Hematopoietic multipotent progenitor cell treated with erythropoietin and hydrocortisone succinate and interleukin-3 and kit ligand, for 17 days (in vitro differentiated cells): ENCODE measurements around the gene SPAG4.
A peak's percentile ranks its signal among the peaks of the same experiment; 100 is the strongest.

Experiments used
- DNase-seq: peaks from one replicate; pipeline ENCODE4 v3.0.0-alpha.2; 2015; ENCODE audit warnings: low spot score

The SPAG4 gene

DNA sequence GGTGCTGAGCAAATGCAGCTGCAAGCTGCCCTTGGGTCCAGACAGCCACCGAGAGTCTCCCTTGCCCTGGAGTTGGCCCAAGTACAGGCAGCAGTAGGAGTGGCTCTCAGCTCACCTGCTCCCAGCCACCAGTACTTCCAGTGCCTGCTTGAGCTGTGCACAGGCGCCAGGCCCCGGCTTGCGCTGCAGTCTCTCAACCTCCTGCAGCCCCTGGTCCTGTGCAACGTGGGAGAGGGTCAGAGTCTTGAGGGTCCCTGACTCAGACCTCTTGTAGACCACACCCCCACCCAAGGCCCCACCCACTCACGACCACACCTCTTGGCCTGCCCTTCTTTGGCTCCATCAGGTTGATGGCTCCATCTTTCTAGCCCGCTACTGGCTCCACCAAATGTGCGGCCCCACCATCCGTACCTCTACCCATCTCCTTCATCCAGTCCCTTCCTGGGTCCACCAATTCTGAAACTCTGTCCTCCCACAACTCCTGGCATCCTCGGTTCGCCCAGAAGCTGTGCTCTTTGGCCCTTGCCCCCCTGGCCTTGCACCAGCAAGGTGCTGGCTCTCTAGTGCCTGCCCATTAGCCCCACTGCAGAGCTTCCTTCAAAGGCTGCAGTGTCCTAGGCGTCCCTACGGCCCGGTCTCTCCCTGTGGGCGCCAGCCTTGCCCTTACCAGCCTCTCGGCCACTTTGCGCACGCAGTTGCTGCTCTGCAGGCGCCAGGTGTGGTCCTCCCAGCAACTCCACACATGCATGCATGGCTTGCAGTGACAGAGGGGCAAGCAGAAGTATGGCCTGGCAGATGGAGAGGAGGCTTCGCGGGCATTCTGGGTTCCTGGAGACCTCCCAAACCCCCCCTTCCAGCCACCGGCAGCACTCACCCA lies 16.5 kb upstream of the SPAG4 start:
- DNase-seq: no peak

GRCh38 chr20:35599776-35600120 lies 15.9 kb upstream of the SPAG4 start:
- no peak for DNase-seq

- no peak for DNase-seq
Observed at GRCh38 chr20:35600176-35600992, 15.2 kb upstream of the SPAG4 start.

DNA sequence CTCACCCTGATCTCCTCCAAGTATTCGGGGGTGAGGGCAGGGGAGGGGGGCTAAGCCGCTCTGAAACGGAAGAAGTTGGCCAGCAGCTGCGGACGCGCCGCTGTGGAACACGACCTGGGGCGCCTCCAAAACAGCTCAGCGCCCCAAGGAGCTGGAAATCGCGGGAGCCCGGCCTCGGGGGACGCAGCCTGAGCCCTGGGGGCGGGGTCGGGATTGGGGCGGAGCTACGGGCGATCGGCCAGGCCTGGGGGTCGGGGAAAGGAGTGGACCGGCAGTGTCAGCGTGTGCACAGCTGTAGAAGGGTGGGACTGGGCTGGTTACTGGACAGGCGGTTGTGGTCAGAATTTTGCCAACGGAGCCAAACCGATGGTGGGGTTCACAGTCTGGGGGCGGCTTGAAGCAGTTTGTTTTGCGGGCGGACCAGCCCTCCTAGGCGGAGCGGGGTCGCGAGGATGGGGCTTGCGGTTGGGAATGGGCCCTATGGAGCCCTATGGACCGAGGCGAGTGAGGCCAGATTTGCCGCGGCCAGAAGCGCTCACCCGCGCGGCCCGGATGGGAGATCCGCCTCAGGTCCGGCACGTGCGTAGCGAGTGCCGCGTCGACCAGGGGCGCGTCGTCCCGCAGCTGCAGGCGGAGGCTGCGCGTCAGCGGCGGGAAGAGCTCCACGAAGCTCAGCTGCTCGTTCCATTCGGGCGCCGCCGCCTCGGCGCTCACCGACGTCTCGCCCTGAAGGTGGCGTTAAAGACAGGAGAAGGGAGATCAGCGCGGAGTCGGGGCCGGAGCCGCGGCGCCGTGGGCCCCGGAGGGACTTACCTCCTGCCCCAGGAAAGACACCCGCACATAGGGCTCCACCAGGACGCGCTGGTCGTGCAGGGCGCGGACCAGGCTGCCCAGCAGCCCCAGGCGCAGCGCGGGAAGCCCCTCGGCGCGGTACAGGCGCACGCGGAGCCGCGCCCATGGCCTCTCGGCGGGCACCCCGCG lies 14.3 kb upstream of the SPAG4 start:
- peak; percentile 53 for DNase-seq

DNA sequence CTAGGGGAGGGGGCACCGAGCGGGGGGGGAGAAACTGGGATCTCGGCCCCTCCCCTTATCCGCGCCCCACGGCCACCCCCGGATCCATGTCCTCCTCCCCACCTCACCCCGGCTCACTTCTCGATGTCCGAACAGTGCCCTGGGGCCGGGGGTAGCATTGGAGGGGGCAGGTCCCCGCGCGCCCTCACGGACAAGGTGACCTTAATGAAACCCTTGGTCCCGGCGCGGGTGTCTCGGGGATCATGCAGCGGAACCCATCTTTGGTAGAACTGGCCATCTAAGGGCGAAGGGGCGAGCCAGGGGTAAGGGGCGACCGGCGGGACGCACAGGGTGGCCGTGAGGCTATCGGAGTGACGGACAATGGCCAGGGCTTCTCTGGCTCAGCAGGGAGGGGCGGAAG lies 13.6 kb upstream of the SPAG4 start:
- DNase-seq: no peak

DNA sequence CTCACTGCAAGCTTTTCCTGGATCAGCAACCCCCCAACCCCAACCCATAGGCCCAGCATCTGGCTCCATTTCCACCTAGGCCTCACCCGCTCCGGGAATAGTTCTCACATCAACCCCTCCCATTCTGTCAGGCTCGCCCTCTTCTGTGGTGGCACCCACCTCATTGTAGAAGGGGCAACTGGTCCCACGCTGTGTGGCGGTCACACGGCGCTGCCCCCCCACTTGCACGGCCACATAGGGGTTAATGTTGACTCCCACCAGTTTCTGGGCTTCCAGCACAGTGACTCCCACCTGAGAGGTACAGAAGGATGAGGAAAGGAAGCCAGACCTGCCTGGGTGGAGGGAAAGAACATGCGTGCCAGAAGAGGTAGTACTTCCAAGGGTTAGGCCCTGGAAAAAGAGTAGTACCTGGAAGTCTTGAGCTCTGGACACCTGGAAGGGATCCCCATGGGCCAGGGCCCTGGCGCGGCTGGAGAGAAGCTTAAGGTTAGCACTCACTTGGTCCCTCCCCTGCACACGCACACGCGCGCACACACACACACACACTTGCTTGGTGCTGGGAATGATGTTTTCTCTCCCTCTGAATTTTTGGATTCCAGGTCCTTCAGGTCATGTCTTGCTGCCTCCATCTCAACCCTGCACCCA lies 12.7 kb upstream of the SPAG4 start:
- DNase-seq: no peak

GRCh38 chr20:35603695-35604448 lies 11.8 kb upstream of the SPAG4 start:
- no peak for DNase-seq

DNA sequence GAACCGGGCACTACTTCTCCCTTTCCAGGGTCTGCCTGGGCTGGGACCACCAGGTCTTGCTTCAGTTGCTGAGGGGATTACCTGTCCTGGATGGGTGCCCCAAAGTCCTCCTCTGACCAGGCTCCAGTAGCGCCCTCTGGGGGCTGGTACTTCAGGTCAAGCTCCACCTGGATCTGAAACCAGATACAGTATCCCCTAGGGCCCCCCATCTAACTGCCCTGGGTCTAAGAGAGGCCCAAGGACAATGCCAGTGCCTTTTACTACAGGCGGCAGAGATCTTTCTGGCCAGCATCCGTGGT lies 11.2 kb upstream of the SPAG4 start:
- DNase-seq: peak; percentile 43

- DNase-seq: no peak
Observed at GRCh38 chr20:35606127-35606526, 9.5 kb upstream of the SPAG4 start.

DNA sequence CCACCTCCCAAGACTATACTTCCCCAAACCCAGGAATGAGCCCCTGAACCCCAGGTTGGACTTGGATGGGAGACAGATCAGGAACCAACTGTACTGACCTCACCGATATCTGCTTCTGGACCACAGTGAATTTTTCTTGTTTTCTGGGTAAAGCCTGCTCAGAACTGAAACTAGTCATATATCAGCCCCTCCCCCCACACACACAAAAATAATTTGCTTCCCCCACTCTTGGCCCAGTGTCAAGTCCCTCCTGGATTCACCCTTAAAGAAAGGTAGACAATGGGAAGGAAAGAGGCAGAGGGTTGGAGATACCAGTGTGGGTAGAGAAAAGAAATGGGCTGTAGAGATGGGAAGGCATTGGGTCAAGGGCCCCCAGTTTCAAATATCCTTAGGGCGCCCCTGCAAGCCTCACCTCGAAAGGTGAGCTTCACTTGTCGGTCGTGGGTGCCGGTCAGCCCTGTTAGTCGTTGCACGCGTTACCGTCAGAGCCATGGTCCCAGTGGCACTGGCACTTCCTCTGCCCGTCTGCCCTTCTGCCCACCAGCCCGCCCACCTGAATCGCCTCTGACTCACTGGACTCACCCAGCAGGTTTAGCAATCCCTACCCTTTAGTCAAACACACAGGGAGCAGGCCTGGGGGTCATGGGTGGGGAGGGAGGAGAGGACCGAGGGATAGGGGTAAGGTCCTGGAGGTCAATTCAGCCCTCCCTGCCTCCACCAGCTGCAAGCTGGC lies 8.5 kb upstream of the SPAG4 start:
- no peak for DNase-seq

- DNase-seq: peak; percentile 48
Observed at GRCh38 chr20:35610833-35611427, 4.7 kb upstream of the SPAG4 start.

- no peak for DNase-seq
Observed at GRCh38 chr20:35611482-35611881, 4.1 kb upstream of the SPAG4 start.

GRCh38 chr20:35616465-35617396 lies 1.1 kb downstream of the SPAG4 start:
- peak; percentile 81 for DNase-seq

DNA sequence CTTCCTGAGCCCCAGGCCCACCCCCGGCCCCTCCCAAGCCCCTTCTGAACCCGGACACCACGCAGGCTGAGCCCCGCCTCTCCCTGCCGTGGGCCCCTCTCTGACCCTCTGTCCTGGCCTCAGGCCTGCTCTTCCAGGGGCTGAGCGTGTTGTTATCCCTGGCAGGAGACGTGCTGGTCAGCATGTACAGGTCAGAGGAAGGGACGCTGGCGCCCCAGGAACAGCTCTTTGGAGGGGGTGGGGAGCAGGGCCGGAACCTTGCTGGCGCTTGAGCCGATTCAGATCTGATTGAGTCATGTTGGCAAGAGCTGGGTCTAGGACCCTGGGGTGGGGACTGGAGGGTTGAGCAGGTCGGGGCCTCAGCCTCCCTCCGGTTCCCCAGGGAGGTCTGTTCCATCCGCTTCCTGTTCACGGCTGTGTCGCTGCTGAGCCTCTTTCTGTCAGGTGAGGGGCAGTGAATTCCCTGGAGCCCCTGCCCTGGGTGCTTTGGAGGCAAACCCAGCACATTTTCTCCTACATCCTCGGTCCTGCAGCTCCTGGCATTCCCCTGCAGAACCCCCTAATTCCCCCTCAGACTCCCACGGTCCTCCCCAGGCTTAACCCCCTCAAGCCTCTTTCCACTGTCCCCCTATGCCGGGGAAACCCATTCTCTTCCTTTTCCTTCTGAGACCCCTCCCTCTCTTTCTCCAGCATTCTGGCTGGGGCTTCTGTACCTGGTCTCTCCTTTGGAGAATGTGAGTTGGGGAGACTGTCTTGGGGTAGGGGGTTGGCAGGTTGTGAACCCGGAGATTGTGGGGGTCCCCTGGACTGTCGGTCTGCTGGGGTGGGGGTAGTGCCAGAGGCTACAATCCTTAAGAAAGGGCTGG lies 2.0 kb downstream of the SPAG4 start:
- no peak for DNase-seq

GRCh38 chr20:35618263-35619131 lies 2.9 kb downstream of the SPAG4 start:
- DNase-seq: no peak

DNA sequence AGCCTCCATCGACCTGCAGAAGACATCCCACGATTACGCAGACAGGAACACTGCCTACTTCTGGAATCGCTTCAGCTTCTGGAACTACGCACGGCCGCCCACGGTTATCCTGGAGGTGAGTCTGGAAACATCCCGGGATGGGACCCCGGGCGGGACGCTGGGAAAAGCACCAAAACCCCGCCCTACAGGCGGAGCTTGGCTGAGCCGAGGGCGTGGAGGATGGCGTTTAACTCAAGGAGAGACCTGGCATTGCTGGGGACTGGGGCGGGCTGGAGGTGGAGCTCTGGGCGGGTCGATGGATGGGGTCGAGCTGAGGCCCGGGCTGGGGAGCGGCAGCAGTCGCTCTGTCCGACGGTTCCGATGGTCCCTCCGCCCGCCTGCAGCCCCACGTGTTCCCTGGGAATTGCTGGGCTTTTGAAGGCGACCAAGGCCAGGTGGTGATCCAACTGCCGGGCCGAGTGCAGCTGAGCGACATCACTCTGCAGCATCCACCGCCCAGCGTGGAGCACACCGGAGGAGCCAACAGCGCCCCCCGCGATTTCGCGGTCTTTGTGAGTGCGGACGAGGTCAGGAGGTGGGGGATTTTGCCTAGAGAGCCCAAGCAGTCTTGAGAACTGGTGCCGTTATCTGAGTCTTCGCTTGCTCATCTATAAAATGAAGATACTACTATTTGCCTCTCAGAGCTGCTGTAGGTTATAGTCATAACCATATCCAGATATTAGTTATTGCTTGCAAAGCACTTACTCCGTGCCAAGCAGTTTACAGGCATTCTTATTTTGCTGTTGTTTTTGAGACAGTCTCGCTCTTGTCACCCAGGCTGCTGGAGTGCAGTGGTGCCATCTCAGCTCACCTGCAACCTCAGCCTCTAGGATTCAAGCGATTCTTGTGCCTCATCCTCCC lies 3.8 kb downstream of the SPAG4 start:
- DNase-seq: peak; percentile 48
